Heart left ventricle (tissue), 16 donors: ENCODE measurements around the gene SERINC4. TPM values are rescaled to one million over a fixed set of nuclear protein-coding genes. Genes with fewer than 3 reads are reported as not detected.

ENCODE experiments used
- ATAC-seq, 4 donors: fragments of 200-7000 bp; cut with Tn5 transposase; one replicate each; pipeline ENCODE4 v1.9.1; 2020 to 2022; ENCODE audit warnings: moderate library complexity in 4 of 4, mild to moderate bottlenecking in 3 of 4, moderate number of reproducible peaks in 1 of 4
- DNase-seq, 5 donors: peaks; one replicate each; pipeline ENCODE4 v3.0.0-alpha.2; 2020
- H3K27ac ChIP-seq, 12 donors: fragments of 200-600 bp; sonication (generic) in 4 of 12; one replicate each; pipeline versions ENCODE4 v1.5.0 to v1.8.0; 2016 to 2022; ENCODE audit warnings: mild to moderate bottlenecking in 2 of 12
- H3K27me3 ChIP-seq, 9 donors: fragments of 200-600 bp; sonication (generic) in 2 of 9; one replicate each; pipeline versions ENCODE4 v1.5.1 to v1.8.0; 2016 to 2022; ENCODE audit warnings: mild to moderate bottlenecking in 3 of 9
- H3K36me3 ChIP-seq, 9 donors: fragments of 200-600 bp; sonication (generic) in 2 of 9; one replicate each; pipeline versions ENCODE4 v1.5.0 to v1.8.0; 2018 to 2022; ENCODE audit warnings: mild to moderate bottlenecking in 2 of 9
- H3K4me1 ChIP-seq, 12 donors: fragments of 200-600 bp; sonication (generic) in 4 of 12; one replicate each; pipeline versions ENCODE4 v1.5.0 to v1.8.0; 2016 to 2022; ENCODE audit warnings: mild to moderate bottlenecking in 3 of 12
- H3K4me3 ChIP-seq, 12 donors: fragments of 200-600 bp; sonication (generic) in 4 of 12; one replicate each; pipeline versions ENCODE4 v1.5.0 to v1.8.0; 2017 to 2022; ENCODE audit warnings: mild to moderate bottlenecking in 9 of 12, moderate library complexity in 4 of 12
- H3K9me3 ChIP-seq, 12 donors: fragments of 200-600 bp; sonication (generic) in 4 of 12; one replicate each; pipeline versions ENCODE4 v1.5.0 to v1.8.0; 2016 to 2022; ENCODE audit warnings: mild to moderate bottlenecking in 1 of 12
- CTCF ChIP-seq, 12 donors: fragments of 200-600 bp; sonication (generic) in 4 of 12; IDR thresholded peaks; one replicate each; pipeline versions ENCODE4 v1.5.0 to v1.8.0; 2018 to 2022; ENCODE audit warnings: antibody characterized with exemption in 12 of 12, mild to moderate bottlenecking in 5 of 12
- POLR2A ChIP-seq, 2 donors: fragments of 450-650 bp; IDR thresholded peaks; one replicate each; pipeline ENCODE4 v1.6.1; 2017; ENCODE audit warnings: antibody characterized with exemption in 2 of 2, mild to moderate bottlenecking in 2 of 2, moderate library complexity in 2 of 2
- WGBS, 4 donors: extraction: QIAGEN DNeasy Blood & Tissue Kit in 2 of 4; methylation state at CpG; one replicate each; pipeline versions ENCODE4 v1.1.5 to v1.1.7; 2013 to 2018; 5-methylcytosine and 5-hydroxymethylcytosine counted together
- intact Hi-C, 10 donors: fragments of 100-400 bp; cut with DNase I; formaldehyde crosslinking; loops; one replicate each; pipeline versions ENCODE4 v1.11.1 to v1.14.2; 2022
- polyA plus RNA-seq, 2 donors: library from polyadenylated mRNA; stranded (reverse); fragments of 200-250 nt; gene quantifications; one replicate each; pipeline ENCODE4 v1.2.3, GENCODE V29; 2013
- total RNA-seq, 9 donors: library from RNA; depleted of rRNA in 2 of 9; stranded (reverse); fragments of >200 nt in 2 of 9; fragmentation: NEBNext Ultra II Directional in 3 of 9; extraction: Animal tissue kit (Norgen Biotek cat#: 25700) in 3 of 9; gene quantifications; one replicate each; pipeline versions ENCODE4 v1.1.0 to v1.2.4, GENCODE V29; 2016 to 2023
- donor health status: ischemic (EF 13 %, LVEDD 7.1; RV severe dilation, severe dysfunction).
- donor health status: healthy with polysubstance abuse.
- donor health status: DM: no; HTN: yes; CAD: no.
- donor health status: DM: no; HTN: no; CAD: no.
- donor health status: ischemic (EF 25% LVEDD 6.9; RV normal size, moderate dysfunction).
- donor health status: ischemic (EF 25% LVEDD 5.7; RV mildly dilated, moderate dysfunction).
- donor health status: healthy.
- donor health status: DM: yes; HTN: yes; CAD: no.
- donor health status: ischemic (EF 35%, LVEDD 5.7; RV mildly dilated, moderate dysfunction).
- donor health status: nonischemic (EF 11% LVEDD 7.7; RV severe dilation, severe dysfunction).
- donor health status: DM: yes; HTN: yes; CAD: no.
- donor health status: PGD.
- donor health status: ischemic (EF 29% LVEDD 5.4; RV normal size, mild dysfunction).
- donor health status: nonischemic (EF 23%, LVEDD 6.1; RV moderate dilation, normal function).

Gene SERINC4
- total and polyA plus RNA-seq, 11 donors = 0.14 to 0.42 (median 0.31) TPM; not detected in 1

GRCh38 chr15:43776101-43776717, 23.8 kb downstream of the SERINC4 start:
- H3K27me3 ChIP-seq = no peaks in the 10 kb centered on the region
- peak in 3 of 5 donors; percentile 26 to 39 (median 30) for DNase-seq
- intact Hi-C loops = no loop called here
- peak in 2 of 4 donors; percentile 8 for ATAC-seq
- peak overlapping the region; percentile 43 to 83 (median 69) for H3K4me3 ChIP-seq
- TF ChIP-seq POLR2A (IDR thresholded peaks at IDR 0.05) = no peak
- TF ChIP-seq CTCF (IDR thresholded peaks at IDR 0.05) = no peak
- peak overlapping the region; percentile 30 to 91 (median 81) for H3K27ac ChIP-seq
- WGBS, 4 donors = 44 to 56% (median 53%) methylated on average over 32 to 35 of the region's 35 CpGs
- no peaks in the 10 kb centered on the region for H3K9me3 ChIP-seq
- H3K36me3 ChIP-seq = peaks cover 0 to 36% (median 27%) of the 10 kb centered on the region in 9 donors
- H3K4me1 ChIP-seq = peaks cover 0 to 32% (median 13%) of the 10 kb centered on the region in 12 donors

- Histone ChIP-seq H3K27ac (peak overlapping the region in 2 of 12 donors; percentile 20 to 91), H3K36me3 (peaks cover 0 to 43% (median 34%) of the 10 kb centered on the region in 9 donors), H3K9me3 (no peaks in the 10 kb centered on the region), H3K4me1 (peaks cover 0 to 32% (median 13%) of the 10 kb centered on the region in 12 donors), H3K27me3 (no peaks in the 10 kb centered on the region), H3K4me3 (no peak overlapping the region)
- DNase-seq (peak in 1 of 5 donors; percentile 31), ATAC-seq (peak in 3 of 4 donors; percentile 13 to 28 (median 17))
- WGBS, 4 donors = 93 to 100% (median 100%) methylated on average over 1 of the region's 1 CpG
- TF ChIP-seq CTCF (IDR thresholded peaks at IDR 0.05) (peak in 6 of 12 donors; percentile 16 to 42 (median 25)), POLR2A (IDR thresholded peaks at IDR 0.05) (no peak)
- intact Hi-C loops = no loop called here
Measured at GRCh38 chr15:43775411-43775965, 24.5 kb downstream of the SERINC4 start.

GRCh38 chr15:43774062-43774461, 26.0 kb downstream of the SERINC4 start:
- intact Hi-C loops = no loop called here
- ATAC-seq (no peak), DNase-seq (no peak)
- peaks cover 0 to 41% (median 13%) of the 10 kb centered on the region in 12 donors for H3K4me1 ChIP-seq
- WGBS, 4 donors = 66 to 79% (median 70%) methylated on average over 4 of the region's 4 CpGs
- no peak overlapping the region for H3K4me3 ChIP-seq
- no peaks in the 10 kb centered on the region for H3K9me3 ChIP-seq
- no peak for TF ChIP-seq POLR2A (IDR thresholded peaks at IDR 0.05)
- no peak for TF ChIP-seq CTCF (IDR thresholded peaks at IDR 0.05)
- H3K27ac ChIP-seq = peak overlapping the region in 1 of 12 donors; percentile 28
- H3K36me3 ChIP-seq = peaks cover 0 to 57% (median 48%) of the 10 kb centered on the region in 9 donors
- no peaks in the 10 kb centered on the region for H3K27me3 ChIP-seq

- H3K36me3 ChIP-seq = peaks cover 0 to 71% (median 63%) of the 10 kb centered on the region in 9 donors
- ATAC-seq (no peak), DNase-seq (no peak)
- H3K4me3 ChIP-seq = no peak overlapping the region
- no peaks in the 10 kb centered on the region for H3K9me3 ChIP-seq
- H3K4me1 ChIP-seq = peaks cover 0 to 34% (median 8%) of the 10 kb centered on the region in 12 donors
- intact Hi-C loops = no loop called here
- H3K27ac ChIP-seq = no peak overlapping the region
- no peak for TF ChIP-seq POLR2A (IDR thresholded peaks at IDR 0.05)
- no peak for TF ChIP-seq CTCF (IDR thresholded peaks at IDR 0.05)
- no peaks in the 10 kb centered on the region for H3K27me3 ChIP-seq
Measured at GRCh38 chr15:43772624-43773023, 27.4 kb downstream of the SERINC4 start.
